ENCODE measurements around the gene TTC6. TPM values are rescaled to one million over a fixed set of nuclear protein-coding genes. Genes with fewer than 3 reads are reported as not detected.
A peak's percentile ranks its signal among the peaks of the same experiment; 100 is the strongest.

The TTC6 gene
- total RNA-seq, 2 donors from 2014 or later = 4.5 to 4.7 TPM

DNA sequence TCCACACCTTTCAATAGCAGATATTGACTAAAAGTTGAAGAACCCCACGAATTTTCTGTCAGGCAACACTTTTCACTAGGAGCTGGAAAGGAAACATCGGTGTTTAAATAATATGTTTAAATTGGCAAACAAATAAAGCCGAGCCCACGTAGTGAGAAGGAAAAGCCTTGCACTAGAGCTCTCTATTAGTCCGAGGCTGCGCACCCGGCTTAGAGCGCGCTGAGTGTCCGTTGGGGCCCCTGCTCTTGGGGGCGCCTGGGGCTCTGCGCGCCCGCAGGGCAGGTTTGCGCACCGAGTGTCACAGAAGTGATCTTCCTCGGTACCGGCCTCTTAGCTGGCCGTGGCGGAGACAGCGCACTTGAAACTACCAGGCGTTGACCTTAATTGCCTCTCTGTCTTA, 6.4 kb downstream of the TTC6 start:
- no peak overlapping the region for H3K27ac ChIP-seq
- TF ChIP-seq, protein P1, sequence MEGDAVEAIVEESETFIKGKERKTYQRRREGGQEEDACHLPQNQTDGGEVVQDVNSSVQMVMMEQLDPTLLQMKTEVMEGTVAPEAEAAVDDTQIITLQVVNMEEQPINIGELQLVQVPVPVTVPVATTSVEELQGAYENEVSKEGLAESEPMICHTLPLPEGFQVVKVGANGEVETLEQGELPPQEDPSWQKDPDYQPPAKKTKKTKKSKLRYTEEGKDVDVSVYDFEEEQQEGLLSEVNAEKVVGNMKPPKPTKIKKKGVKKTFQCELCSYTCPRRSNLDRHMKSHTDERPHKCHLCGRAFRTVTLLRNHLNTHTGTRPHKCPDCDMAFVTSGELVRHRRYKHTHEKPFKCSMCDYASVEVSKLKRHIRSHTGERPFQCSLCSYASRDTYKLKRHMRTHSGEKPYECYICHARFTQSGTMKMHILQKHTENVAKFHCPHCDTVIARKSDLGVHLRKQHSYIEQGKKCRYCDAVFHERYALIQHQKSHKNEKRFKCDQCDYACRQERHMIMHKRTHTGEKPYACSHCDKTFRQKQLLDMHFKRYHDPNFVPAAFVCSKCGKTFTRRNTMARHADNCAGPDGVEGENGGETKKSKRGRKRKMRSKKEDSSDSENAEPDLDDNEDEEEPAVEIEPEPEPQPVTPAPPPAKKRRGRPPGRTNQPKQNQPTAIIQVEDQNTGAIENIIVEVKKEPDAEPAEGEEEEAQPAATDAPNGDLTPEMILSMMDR (IDR thresholded peaks at IDR 0.05) = no peak
- peak overlapping the region in 1 of 2 donors; percentile 62 for H3K9ac ChIP-seq (ENCODE audit: low read depth in 2 of 2, low read length in 2 of 2)
- intact Hi-C loops (cut with DNase I) = loop anchor here (10.0 kb wide), 1 partner anchor 273 kb away; no protein-coding TSS in a partner anchor
- peaks cover 39% of the 10 kb centered on the region for H3K27me3 ChIP-seq
- DNase-seq = peak; percentile 33
- no peaks in the 10 kb centered on the region for H3K9me3 ChIP-seq
- H3K4me1 ChIP-seq = peaks cover 6% of the 10 kb centered on the region
- H3K4me3 ChIP-seq = no peak overlapping the region
- no peaks in the 10 kb centered on the region for H3K36me3 ChIP-seq

DNA sequence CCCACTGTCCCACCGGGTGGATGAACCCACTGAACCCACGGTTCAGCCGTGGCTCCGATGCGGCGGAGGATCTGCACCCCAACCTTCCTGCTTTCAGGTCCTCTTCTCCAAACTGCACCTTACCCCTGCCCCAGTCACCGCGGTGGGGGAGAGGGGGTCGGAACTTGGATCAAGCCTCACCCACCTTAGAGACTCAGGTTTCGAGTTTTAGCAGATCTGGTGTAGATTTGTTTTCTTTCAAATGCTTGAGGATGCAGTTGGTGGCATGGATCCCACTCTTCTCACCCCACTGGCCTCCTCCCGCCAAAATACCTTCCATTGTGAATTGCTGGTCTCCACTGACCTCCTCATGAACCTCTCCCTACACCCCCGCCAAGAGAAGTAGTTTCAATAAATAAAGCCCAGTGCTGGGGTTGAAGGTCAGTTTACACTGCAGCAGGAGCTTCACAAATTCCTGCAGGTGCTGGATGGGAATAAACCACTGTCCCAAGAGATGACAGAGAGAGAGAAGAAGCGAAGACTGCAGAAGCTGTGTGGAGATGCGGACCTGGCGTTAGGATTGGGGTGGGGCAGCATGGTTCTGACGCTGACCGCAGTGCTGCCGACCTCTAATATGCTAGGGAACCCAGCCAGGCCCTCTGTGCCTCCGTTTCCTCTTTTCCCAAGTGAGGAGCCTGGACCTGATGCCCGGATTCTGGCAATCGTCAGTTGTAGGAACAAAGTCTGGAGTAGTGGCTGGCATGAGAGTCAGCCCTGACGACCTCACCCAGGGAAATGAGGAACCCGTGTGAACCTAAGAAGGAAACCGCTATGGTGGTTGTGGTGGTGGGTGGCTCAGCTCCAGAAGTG, 7.4 kb downstream of the TTC6 start:
- Histone ChIP-seq H3K9ac (ENCODE audit: low read depth in 2 of 2, low read length in 2 of 2) (peak overlapping the region in 1 of 2 donors; percentile 62), H3K9me3 (no peaks in the 10 kb centered on the region), H3K4me3 (no peak overlapping the region), H3K36me3 (no peaks in the 10 kb centered on the region), H3K27ac (no peak overlapping the region), H3K27me3 (peaks cover 35% of the 10 kb centered on the region), H3K4me1 (peaks cover 6% of the 10 kb centered on the region)
- intact Hi-C loops (cut with DNase I) = loop anchor here (10.0 kb wide), 1 partner anchor 272 kb away; no protein-coding TSS in a partner anchor
- peak; percentile 55 for DNase-seq
- TF ChIP-seq, protein P1 (IDR thresholded peaks at IDR 0.05) = no peak

DNA sequence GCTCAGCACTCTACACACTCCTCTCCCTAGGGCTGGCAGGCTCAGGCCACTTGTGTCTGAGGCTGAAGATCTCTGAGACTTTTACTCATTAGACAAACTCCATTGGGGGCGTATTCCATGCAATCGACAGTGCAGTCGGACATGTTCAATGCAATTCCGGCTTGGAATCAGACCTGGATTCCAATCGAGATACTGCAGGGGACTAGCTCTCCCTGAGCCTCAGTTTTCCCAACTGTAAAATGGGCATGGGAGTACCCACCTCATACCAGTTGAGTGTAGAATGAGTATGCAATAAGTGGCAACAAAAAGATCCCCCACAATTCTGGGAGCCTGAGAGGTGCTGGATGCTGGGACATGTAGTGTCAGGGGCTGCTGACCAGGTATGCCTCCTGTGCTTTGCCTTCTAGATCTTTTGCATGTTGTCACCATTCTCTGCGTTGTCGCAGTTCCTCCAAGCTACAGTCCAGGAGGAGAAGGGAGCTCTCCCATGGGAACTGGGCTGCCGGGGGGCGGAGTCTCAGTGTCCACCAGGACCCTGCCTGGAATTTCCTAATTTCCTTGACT, 8.3 kb downstream of the TTC6 start:
- DNase-seq = no peak
- H3K27me3 ChIP-seq = peaks cover 30% of the 10 kb centered on the region
- H3K27ac ChIP-seq = no peak overlapping the region
- TF ChIP-seq, protein P1 (IDR thresholded peaks at IDR 0.05) = no peak
- H3K4me1 ChIP-seq = peaks cover 6% of the 10 kb centered on the region
- no peaks in the 10 kb centered on the region for H3K36me3 ChIP-seq
- no peak overlapping the region for H3K4me3 ChIP-seq
- H3K9ac ChIP-seq (ENCODE audit: low read depth in 2 of 2, low read length in 2 of 2) = no peak overlapping the region
- intact Hi-C loops (cut with DNase I) = loop anchor here (10.0 kb wide), 1 partner anchor 271 kb away; no protein-coding TSS in a partner anchor
- no peaks in the 10 kb centered on the region for H3K9me3 ChIP-seq

DNA sequence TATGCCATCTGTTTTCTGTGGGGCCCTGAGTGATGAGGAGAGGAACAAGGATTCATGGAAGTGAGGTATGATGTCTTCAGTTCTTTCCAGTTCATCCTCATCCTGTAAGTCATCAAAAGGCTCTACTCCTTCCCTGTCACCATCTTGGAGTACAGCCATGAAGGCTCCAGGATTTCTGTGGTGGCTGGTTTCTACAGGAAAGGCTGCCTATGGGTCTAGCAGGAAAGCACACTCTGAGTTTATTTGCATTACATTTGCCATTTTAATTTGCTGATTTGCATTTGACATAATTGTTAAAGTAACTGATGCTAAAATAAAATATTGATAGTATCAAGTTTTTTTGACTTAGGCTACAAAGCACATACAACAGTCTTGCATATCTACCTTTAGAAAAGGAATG, 11.2 kb downstream of the TTC6 start:
- Histone ChIP-seq H3K4me3 (no peak overlapping the region), H3K36me3 (no peaks in the 10 kb centered on the region), H3K27ac (no peak overlapping the region), H3K4me1 (no peaks in the 10 kb centered on the region), H3K9ac (ENCODE audit: low read depth in 2 of 2, low read length in 2 of 2) (no peak overlapping the region), H3K27me3 (peaks cover 10% of the 10 kb centered on the region), H3K9me3 (no peaks in the 10 kb centered on the region)
- DNase-seq = no peak
- intact Hi-C loops (cut with DNase I) = loop anchor here (10.0 kb wide), 1 partner anchor 268 kb away; no protein-coding TSS in a partner anchor
- TF ChIP-seq, protein P1 (IDR thresholded peaks at IDR 0.05) = no peak

DNA sequence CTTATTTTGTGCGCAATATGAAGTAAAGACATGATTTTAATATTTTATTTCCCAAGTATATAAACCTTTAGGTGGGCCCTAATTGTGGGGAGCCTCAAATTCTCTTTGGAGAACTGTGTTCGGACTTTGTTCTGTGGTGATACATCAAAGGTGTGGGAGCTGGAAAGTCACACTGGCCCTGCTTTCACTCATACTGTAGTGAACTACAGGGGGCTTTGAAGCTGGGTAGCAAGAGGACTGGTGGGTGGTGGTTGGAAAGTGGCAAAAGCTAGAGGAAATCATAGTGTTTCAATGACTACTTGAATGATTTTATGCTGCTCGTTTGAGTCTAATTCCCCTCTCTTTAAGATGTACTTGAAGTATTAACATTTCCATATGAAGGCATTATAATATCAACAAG, 13.2 kb downstream of the TTC6 start:
- no peak for DNase-seq
- no peaks in the 10 kb centered on the region for H3K9me3 ChIP-seq
- H3K27me3 ChIP-seq = no peaks in the 10 kb centered on the region
- no peak overlapping the region for H3K4me3 ChIP-seq
- intact Hi-C loops (cut with DNase I) = loop anchor here (10.0 kb wide), 1 partner anchor 266 kb away; no protein-coding TSS in a partner anchor
- H3K36me3 ChIP-seq = no peaks in the 10 kb centered on the region
- TF ChIP-seq, protein P1 (IDR thresholded peaks at IDR 0.05) = no peak
- no peak overlapping the region for H3K27ac ChIP-seq
- H3K9ac ChIP-seq (ENCODE audit: low read depth in 2 of 2, low read length in 2 of 2) = no peak overlapping the region
- H3K4me1 ChIP-seq = no peaks in the 10 kb centered on the region
